HepG2 (cell line): ENCODE measurements around the gene TMEM182. TPM values are rescaled to one million over a fixed set of nuclear protein-coding genes. Genes with fewer than 3 reads are reported as not detected.
A peak's percentile ranks its signal among the peaks of the same experiment; 100 is the strongest.

Experiments
- CC2D1A ChIP-seq: sonication (generic); formaldehyde crosslinking; IDR thresholded peaks from 2 replicates; pipeline ENCODE4 v1.8.1; 2023; ENCODE audit warnings: mild to moderate bottlenecking, missing genetic modification reagents
- DNMT1 ChIP-seq: sonication (generic); formaldehyde crosslinking; IDR thresholded peaks from 2 replicates; pipeline ENCODE4 v1.5.1; 2020; ENCODE audit warnings: mild to moderate bottlenecking, missing genetic modification reagents
- HNRNPLL ChIP-seq: fragments of 200-400 bp; formaldehyde crosslinking; IDR thresholded peaks from 2 replicates; pipeline ENCODE4 v1.6.1; 2017; ENCODE audit warnings: mild to moderate bottlenecking, low read depth, low read length; ENCODE audit not compliant: poor library complexity, severe bottlenecking
- MXI1 ChIP-seq: IDR thresholded peaks from 3 replicates; pipeline ENCODE4 v1.6.1; 2012; ENCODE audit warnings: low read depth, low read length, inconsistent platforms, borderline replicate concordance
- PAWR ChIP-seq: sonication (generic); formaldehyde crosslinking; IDR thresholded peaks from 2 replicates; pipeline ENCODE4 v1.4.0; 2020; ENCODE audit warnings: missing genetic modification reagents, mild to moderate bottlenecking, borderline replicate concordance
- RBFOX2 ChIP-seq: fragments of 200-400 bp; formaldehyde crosslinking; IDR thresholded peaks from 2 replicates; pipeline ENCODE4 v1.6.1; 2017; ENCODE audit warnings: low read depth, mild to moderate bottlenecking, low read length
- XBP1 ChIP-seq: sonication (generic); formaldehyde crosslinking; IDR thresholded peaks from 2 replicates; pipeline ENCODE4 v1.5.0; 2020; ENCODE audit warnings: missing genetic modification reagents
- ZNF121 ChIP-seq: sonication (generic); formaldehyde crosslinking; IDR thresholded peaks from 2 replicates; pipeline ENCODE4 v1.5.0; 2020; ENCODE audit warnings: mild to moderate bottlenecking, missing genetic modification reagents
- ZNF572 ChIP-seq: sonication (generic); formaldehyde crosslinking; IDR thresholded peaks from 2 replicates; pipeline ENCODE4 v1.5.1; 2020; ENCODE audit warnings: mild to moderate bottlenecking, missing genetic modification reagents
- ZNF619 ChIP-seq: sonication (generic); formaldehyde crosslinking; IDR thresholded peaks from 2 replicates; pipeline ENCODE4 v1.4.0; 2020; ENCODE audit warnings: mild to moderate bottlenecking, missing genetic modification reagents
- ZNF768 ChIP-seq: sonication (generic); formaldehyde crosslinking; IDR thresholded peaks from 2 replicates; pipeline ENCODE4 v1.4.0; 2020; ENCODE audit warnings: missing genetic modification reagents
- polyA plus RNA-seq, 8 experiments: library from polyadenylated mRNA; depleted of rRNA in 3 of 8; stranded (reverse) in 7 of 8; unstranded in 1 of 8; fragments of >200 nt; fragmentation: Illumina TruSeq in 4 of 8; extraction: Trizol in 4 of 8; gene quantifications; 2 replicates each; pipeline versions ENCODE4 v1.2.1 to v1.2.3, GENCODE V29; 2011 to 2016; ENCODE audit warnings: low read depth in 4 of 8, missing spikeins in 1 of 8, mixed read lengths in 1 of 8; ENCODE audit not compliant: insufficient read depth in 1 of 8
- total RNA-seq, 5 experiments: library from RNA; depleted of rRNA; stranded (reverse); fragments of >200 nt; fragmentation: Illumina TruSeq; extraction: Trizol; gene quantifications; 2 replicates each; pipeline ENCODE4 v1.2.3, GENCODE V29; 2016; ENCODE audit warnings: low read depth in 1 of 5
- TF ChIP-seq, protein P1 (sequence below): IDR thresholded peaks from 2 replicates; pipeline ENCODE4 v1.6.1; 2016; ENCODE audit warnings: low read depth, control low read depth
- TF ChIP-seq, protein P2 (sequence below): sonication (generic); formaldehyde crosslinking; IDR thresholded peaks from 2 replicates; pipeline ENCODE4 v1.4.0; 2020; ENCODE audit warnings: missing genetic modification reagents, borderline replicate concordance
- TF ChIP-seq, protein P3 (sequence below): sonication (generic); formaldehyde crosslinking; IDR thresholded peaks from 2 replicates; pipeline ENCODE4; 2020; ENCODE audit warnings: missing genetic modification reagents, mild to moderate bottlenecking, borderline replicate concordance
- TF ChIP-seq, protein P4 (sequence below): sonication (generic); formaldehyde crosslinking; conservative IDR thresholded peaks from 2 replicates; pipeline ENCODE4 v1.4.0; 2020; ENCODE audit warnings: mild to moderate bottlenecking, missing genetic modification reagents, moderate library complexity

Gene TMEM182
- total and polyA plus RNA-seq, 2 of the 13 experiments (the other 11 are each of a cell fraction or from before 2014, with no cell fraction given) = 8.7 to 8.9 TPM

DNA sequence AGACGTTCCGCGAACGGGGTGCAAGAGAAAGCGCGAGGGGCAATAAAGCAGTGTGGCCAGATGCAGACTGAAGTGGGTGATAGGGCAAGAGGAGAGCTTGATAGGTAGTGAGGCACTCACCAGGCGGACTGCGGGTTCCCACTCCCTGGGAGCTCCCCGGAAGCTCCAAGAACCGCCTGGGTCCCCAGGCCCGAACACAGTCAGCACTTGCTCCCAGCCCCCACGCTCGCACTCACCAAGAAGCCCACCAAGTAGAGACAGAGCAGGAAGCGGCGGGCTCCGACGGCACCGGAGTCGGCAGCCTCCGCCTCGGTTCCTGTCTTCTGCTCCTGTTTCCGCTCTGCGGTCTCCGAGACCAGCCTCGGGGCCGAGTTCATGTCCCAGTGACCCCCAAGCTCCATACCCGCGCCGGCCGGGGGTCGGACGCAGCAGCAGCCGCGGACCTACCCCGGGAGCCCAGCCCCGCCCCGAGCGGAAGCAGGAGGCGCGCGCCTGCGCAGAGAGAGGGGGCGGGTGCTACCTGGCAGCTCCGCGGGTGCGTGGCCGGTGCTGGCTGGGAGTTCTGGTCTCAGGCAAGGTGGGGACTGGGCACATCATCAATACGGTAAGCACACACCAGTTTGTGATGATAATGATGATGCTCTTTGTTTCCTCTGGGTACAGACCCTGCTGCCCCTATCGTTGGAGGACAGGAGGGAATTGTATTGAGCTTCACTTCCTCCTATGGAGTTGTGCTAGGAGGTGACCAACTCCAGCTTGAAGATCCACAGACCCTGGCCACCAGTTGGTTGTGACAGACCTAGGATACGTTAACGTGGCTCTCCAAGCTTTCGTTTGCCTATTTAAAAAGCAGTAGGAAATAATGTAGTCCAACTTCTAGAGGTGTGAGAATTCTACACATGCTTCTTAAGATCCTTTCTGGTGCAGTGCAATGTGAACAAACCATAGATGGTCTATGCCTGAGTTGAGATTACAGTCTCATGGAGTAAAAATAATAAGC is 25.1 kb upstream of the TMEM182 start (continued):
- peak; percentile 47; the same call in 1 of the 2 replicates for TF ChIP-seq ZNF121 (CRISPR knock-in tag)
- TF ChIP-seq, protein P1, sequence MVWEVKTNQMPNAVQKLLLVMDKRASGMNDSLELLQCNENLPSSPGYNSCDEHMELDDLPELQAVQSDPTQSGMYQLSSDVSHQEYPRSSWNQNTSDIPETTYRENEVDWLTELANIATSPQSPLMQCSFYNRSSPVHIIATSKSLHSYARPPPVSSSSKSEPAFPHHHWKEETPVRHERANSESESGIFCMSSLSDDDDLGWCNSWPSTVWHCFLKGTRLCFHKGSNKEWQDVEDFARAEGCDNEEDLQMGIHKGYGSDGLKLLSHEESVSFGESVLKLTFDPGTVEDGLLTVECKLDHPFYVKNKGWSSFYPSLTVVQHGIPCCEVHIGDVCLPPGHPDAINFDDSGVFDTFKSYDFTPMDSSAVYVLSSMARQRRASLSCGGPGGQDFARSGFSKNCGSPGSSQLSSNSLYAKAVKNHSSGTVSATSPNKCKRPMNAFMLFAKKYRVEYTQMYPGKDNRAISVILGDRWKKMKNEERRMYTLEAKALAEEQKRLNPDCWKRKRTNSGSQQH (CRISPR knock-in tag) = peak; percentile 72; the same call in 1 of the 2 replicates
- peak; percentile 96 for TF ChIP-seq RBFOX2
- peak; percentile 50; the same call in 1 of the 2 replicates for TF ChIP-seq ZNF768 (CRISPR knock-in tag)
- peak; percentile 67 for TF ChIP-seq HNRNPLL
- TF ChIP-seq XBP1 (CRISPR knock-in tag) = no peak
- 0 out of 2 replicates have a peak, but pooled peaks have one; percentile 88 for TF ChIP-seq PAWR
- TF ChIP-seq, protein P2, sequence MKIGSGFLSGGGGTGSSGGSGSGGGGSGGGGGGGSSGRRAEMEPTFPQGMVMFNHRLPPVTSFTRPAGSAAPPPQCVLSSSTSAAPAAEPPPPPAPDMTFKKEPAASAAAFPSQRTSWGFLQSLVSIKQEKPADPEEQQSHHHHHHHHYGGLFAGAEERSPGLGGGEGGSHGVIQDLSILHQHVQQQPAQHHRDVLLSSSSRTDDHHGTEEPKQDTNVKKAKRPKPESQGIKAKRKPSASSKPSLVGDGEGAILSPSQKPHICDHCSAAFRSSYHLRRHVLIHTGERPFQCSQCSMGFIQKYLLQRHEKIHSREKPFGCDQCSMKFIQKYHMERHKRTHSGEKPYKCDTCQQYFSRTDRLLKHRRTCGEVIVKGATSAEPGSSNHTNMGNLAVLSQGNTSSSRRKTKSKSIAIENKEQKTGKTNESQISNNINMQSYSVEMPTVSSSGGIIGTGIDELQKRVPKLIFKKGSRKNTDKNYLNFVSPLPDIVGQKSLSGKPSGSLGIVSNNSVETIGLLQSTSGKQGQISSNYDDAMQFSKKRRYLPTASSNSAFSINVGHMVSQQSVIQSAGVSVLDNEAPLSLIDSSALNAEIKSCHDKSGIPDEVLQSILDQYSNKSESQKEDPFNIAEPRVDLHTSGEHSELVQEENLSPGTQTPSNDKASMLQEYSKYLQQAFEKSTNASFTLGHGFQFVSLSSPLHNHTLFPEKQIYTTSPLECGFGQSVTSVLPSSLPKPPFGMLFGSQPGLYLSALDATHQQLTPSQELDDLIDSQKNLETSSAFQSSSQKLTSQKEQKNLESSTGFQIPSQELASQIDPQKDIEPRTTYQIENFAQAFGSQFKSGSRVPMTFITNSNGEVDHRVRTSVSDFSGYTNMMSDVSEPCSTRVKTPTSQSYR = peak; percentile 25
- 0 out of 2 replicates have a peak, but pooled peaks have one; percentile 19 for TF ChIP-seq ZNF572 (CRISPR knock-in tag)
- peak; percentile 79; the same call in 1 of the 3 replicates for TF ChIP-seq MXI1
- peak; percentile 98 for TF ChIP-seq ZNF619
- no peak for TF ChIP-seq CC2D1A
- TF ChIP-seq, protein P3, sequence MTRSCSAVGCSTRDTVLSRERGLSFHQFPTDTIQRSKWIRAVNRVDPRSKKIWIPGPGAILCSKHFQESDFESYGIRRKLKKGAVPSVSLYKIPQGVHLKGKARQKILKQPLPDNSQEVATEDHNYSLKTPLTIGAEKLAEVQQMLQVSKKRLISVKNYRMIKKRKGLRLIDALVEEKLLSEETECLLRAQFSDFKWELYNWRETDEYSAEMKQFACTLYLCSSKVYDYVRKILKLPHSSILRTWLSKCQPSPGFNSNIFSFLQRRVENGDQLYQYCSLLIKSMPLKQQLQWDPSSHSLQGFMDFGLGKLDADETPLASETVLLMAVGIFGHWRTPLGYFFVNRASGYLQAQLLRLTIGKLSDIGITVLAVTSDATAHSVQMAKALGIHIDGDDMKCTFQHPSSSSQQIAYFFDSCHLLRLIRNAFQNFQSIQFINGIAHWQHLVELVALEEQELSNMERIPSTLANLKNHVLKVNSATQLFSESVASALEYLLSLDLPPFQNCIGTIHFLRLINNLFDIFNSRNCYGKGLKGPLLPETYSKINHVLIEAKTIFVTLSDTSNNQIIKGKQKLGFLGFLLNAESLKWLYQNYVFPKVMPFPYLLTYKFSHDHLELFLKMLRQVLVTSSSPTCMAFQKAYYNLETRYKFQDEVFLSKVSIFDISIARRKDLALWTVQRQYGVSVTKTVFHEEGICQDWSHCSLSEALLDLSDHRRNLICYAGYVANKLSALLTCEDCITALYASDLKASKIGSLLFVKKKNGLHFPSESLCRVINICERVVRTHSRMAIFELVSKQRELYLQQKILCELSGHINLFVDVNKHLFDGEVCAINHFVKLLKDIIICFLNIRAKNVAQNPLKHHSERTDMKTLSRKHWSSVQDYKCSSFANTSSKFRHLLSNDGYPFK = peak; percentile 65; the same call in 1 of the 2 replicates
- TF ChIP-seq, protein P4, sequence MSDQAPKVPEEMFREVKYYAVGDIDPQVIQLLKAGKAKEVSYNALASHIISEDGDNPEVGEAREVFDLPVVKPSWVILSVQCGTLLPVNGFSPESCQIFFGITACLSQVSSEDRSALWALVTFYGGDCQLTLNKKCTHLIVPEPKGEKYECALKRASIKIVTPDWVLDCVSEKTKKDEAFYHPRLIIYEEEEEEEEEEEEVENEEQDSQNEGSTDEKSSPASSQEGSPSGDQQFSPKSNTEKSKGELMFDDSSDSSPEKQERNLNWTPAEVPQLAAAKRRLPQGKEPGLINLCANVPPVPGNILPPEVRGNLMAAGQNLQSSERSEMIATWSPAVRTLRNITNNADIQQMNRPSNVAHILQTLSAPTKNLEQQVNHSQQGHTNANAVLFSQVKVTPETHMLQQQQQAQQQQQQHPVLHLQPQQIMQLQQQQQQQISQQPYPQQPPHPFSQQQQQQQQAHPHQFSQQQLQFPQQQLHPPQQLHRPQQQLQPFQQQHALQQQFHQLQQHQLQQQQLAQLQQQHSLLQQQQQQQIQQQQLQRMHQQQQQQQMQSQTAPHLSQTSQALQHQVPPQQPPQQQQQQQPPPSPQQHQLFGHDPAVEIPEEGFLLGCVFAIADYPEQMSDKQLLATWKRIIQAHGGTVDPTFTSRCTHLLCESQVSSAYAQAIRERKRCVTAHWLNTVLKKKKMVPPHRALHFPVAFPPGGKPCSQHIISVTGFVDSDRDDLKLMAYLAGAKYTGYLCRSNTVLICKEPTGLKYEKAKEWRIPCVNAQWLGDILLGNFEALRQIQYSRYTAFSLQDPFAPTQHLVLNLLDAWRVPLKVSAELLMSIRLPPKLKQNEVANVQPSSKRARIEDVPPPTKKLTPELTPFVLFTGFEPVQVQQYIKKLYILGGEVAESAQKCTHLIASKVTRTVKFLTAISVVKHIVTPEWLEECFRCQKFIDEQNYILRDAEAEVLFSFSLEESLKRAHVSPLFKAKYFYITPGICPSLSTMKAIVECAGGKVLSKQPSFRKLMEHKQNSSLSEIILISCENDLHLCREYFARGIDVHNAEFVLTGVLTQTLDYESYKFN (CRISPR knock-in tag) = peak; percentile 29; the same call in 1 of the 2 replicates
- peak; percentile 95; the same call in 1 of the 2 replicates for TF ChIP-seq DNMT1 (CRISPR knock-in tag)
